ENCODE data around the gene AHCYL2.
"Not testable (repeated sequence)": the region's sequence is repeated elsewhere in the genome, so short reads cannot be mapped to it uniquely, and the experiment has no call there.

DNA sequence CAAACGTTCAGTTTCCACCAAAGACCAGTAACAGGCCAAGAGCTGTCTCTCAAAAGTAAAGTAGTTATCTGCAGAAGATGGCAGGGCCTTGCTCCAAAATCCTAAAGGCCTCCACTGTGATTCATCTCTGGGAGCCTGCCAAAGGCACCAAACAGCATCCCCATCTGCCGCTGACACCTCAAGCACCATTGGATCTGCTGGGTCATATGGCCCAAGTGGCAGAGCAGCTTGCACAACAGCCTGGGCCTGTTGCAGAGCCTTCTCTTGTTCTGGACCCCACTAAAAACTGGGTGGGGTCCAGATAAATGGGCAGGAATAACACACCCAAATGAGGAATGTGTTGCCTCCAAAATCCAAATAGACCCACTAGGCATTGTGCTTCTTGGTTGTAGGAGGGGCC lies 222.1 kb downstream of the AHCYL2 start:
- TF ChIP-seq, protein P1, sequence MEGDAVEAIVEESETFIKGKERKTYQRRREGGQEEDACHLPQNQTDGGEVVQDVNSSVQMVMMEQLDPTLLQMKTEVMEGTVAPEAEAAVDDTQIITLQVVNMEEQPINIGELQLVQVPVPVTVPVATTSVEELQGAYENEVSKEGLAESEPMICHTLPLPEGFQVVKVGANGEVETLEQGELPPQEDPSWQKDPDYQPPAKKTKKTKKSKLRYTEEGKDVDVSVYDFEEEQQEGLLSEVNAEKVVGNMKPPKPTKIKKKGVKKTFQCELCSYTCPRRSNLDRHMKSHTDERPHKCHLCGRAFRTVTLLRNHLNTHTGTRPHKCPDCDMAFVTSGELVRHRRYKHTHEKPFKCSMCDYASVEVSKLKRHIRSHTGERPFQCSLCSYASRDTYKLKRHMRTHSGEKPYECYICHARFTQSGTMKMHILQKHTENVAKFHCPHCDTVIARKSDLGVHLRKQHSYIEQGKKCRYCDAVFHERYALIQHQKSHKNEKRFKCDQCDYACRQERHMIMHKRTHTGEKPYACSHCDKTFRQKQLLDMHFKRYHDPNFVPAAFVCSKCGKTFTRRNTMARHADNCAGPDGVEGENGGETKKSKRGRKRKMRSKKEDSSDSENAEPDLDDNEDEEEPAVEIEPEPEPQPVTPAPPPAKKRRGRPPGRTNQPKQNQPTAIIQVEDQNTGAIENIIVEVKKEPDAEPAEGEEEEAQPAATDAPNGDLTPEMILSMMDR (IDR thresholded peaks at IDR 0.05) = not testable (repeated sequence)
- not testable (repeated sequence) for TF ChIP-seq SIN3A (IDR thresholded peaks at IDR 0.05; ENCODE audit: borderline replicate concordance, insufficient read depth, low read depth, low read length)
